Measurements from ENCODE around the gene TCERG1L.

TCERG1L gene

GRCh38 chr10:131316321-131317075 is 5.0 kb upstream of the TCERG1L start:
- DNase-seq (ENCODE audit: low read depth): no peak

GRCh38 chr10:131315344-131315743 is 3.8 kb upstream of the TCERG1L start:
- no peak for DNase-seq (ENCODE audit: low read depth)

DNA sequence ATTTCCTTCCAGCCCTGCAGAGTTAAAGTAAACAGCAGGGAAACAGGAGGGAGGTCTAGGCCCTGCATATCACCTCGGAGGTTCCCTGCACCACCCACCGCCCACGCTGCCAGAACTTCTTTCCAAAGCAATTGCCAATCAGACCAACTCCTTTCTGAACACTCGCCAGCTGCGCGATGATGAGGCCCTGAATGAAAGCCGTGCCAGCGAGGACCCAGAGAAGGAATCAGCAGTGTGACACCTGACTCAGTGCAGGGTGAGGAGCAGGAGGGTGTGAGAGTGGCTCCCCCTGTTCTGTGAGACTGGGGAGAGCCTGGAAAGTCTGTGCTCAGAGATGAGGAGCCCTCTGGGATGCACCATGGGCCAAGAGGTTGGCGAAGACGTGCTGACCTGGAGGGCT is 3.3 kb upstream of the TCERG1L start:
- DNase-seq (ENCODE audit: low read depth): no peak

- DNase-seq (ENCODE audit: low read depth): no peak
These were observed 2.6 kb upstream of the TCERG1L start for GRCh38 chr10:131314148-131314547.

- no peak for DNase-seq (ENCODE audit: low read depth)
These were observed 1.9 kb upstream of the TCERG1L start for GRCh38 chr10:131313377-131313776.

DNA sequence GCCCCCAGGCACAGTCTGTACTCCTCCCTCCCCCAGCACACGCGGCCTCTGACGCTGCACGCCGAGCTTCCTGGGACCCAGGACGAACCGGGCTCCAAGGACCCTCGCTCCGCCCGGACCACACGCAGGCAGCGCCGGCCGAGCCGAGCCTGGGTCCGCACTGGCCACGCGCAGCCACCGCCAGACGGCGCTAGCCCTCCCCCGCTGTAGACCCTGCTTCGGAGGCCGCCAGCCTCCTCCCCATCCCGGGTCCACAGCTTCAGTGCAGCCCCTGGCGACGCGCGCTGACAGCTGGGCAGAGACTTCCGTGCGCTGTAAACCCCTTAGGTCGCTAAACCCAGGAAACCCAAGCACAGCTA is 936 bp upstream of the TCERG1L start:
- DNase-seq (ENCODE audit: low read depth): no peak

DNA sequence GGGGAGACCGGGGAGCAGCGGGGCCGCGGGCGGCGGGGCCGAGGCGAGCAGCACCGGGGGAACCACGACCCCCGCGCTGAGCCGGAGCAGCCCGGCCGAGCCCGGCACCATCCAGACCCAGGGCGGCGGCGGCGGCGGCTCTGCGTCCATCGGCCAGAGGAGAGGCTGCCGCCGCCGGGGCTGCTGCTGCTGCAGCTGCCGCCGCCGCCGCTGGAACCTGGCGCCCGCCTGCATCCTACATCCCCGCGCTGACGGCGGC is 190 bp downstream of the TCERG1L start:
- DNase-seq (ENCODE audit: low read depth): no peak

GRCh38 chr10:131310551-131311401 is 745 bp downstream of the TCERG1L start:
- DNase-seq (ENCODE audit: low read depth): no peak

- no peak for DNase-seq (ENCODE audit: low read depth)
These were observed 1.4 kb downstream of the TCERG1L start for GRCh38 chr10:131310142-131310541.

GRCh38 chr10:131300508-131300907 is 11.0 kb downstream of the TCERG1L start:
- no peak for DNase-seq (ENCODE audit: low read depth)

- DNase-seq (ENCODE audit: low read depth): no peak
These were observed 20.7 kb downstream of the TCERG1L start for GRCh38 chr10:131290781-131291180.

DNA sequence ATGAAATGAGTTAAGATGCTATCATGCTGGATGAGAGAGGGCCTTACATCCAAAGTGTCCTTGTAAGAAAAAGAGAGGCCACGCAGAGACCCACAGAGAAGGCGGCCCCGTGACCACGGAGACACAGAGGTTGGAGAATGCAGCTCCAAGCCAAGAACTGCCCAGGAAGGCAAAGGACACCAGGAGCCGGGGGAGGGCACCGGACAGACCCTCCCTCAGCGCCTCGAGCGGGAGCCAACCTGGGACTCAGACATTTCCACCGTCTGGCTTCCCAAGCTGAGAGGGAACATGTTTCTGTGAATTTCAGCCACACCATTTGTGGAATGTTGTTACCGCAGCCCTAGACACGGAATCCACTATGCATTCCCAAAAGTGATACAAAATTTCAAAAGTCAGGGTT is 22.9 kb downstream of the TCERG1L start:
- DNase-seq (ENCODE audit: low read depth): no peak

DNA sequence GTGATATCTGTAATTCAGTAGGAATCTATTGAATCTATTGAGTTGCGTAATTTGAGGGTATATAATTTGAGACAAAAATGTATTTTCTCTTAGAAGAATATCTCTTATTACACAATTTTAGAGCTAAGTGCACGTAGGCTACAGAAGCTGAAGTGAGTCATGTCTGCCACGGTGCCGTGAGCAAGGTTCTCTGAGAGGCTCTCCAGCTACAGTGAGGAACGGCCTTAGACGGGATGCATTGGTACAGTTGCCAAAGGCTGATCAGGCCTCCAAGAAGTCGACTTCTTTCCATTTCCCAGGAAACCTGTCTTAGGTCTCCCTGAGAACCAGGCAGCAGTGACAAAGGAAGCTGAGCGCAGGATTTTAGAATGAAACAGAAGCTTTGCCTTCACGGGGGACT is 28.6 kb downstream of the TCERG1L start:
- DNase-seq (ENCODE audit: low read depth): no peak

GRCh38 chr10:131280101-131280500 is 31.4 kb downstream of the TCERG1L start:
- DNase-seq (ENCODE audit: low read depth): no peak

DNA sequence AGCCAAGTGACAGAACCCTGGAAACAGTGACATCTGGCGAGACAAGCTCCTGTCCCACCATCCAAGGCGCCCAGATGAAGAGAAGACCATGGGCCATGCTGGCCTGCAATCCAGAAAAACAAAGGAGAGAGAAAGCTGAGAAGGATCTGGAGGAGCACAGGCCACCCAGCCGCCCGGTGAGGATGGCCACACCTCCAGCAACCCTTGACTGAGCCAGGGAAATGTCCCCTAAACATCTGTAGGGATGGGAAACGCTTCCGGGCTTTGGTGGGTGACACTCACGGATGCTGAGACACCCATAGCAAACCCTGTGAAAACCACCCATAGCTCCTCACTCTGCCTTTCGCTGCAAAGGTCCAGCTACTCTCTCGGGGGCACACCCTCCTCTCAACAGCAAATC is 32.0 kb downstream of the TCERG1L start:
- DNase-seq (ENCODE audit: low read depth): no peak

DNA sequence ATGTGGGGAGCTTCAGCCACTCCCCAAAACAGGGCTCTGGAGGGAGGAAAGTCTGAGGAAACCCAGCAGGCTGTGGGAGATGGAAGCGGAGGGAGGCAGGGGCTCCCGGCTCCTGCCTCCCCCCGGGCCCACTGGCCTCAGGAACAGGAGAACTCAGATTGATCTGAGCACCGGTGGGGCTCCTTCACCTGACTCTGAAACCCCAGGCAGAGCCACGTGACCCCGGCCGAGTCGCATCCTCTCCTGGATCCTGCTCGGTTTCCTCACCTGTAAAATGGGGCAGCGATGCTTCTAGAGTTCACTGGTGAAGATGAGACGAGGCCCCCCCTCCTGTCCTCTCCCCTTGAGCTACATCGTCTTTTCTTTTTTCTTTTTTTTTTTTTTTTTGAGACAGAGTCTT is 33.6 kb downstream of the TCERG1L start:
- no peak for DNase-seq (ENCODE audit: low read depth)

DNA sequence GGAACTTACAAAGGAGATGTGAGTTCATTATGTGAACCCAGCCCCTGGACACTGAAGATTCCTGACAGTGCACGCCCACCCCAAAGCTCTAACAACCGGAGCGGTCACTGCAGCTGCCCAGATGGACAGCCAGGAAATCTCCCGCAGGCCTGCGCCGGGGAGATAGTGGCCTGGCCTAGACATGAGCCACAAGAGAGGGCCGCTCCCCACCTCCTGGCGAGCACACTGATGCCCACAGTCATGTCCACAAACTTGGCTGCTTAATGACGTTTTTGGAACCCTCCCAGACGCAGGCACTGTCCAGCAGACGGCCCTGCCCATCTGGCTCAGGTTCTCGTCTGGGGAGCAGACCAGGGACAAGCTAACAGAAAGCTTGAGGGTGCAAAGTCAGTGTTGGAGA is 34.2 kb downstream of the TCERG1L start:
- no peak for DNase-seq (ENCODE audit: low read depth)

- DNase-seq (ENCODE audit: low read depth): no peak
These were observed 35.8 kb downstream of the TCERG1L start for GRCh38 chr10:131275691-131276090.

DNA sequence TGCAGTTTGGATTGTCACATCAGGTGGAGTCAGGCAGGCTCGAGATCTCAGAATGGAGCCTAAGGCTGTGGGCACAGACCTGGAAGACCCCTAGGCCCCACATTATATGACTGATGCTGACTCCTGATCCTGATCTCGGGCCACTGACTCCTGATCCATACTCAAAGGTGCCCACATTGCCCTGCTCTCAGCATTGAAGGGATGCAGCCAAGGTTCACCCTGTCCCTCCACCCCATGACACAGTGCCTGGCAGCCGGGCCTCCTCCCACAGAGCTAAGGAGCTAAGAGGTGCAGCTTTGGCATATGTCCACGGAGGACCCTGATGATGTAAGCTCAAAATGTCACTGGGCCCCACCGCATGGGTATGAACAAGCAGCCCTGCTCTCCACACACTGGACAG is 36.6 kb downstream of the TCERG1L start:
- DNase-seq (ENCODE audit: low read depth): no peak

- no peak for DNase-seq (ENCODE audit: low read depth)
These were observed 37.2 kb downstream of the TCERG1L start for GRCh38 chr10:131274133-131274880.

DNA sequence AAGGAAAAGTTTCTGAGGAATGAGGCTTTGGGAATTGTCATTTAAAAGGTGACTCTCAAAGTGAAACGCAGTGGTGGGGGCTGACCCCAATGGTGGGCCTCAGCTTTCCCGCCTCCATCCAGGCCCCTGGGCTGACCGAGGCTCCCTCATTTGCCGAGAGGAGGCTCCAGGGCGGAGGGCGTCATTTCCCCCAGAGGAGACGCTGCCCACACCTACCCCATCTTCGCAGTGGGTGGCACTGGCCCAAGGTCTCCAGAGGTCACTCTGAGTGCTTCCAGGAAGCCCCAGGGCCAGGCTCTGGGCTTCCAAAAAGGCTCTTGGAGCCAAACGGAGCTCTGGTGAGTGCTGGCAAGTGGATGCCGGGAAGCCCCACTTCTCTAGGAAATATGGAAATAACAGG is 38.0 kb downstream of the TCERG1L start:
- DNase-seq (ENCODE audit: low read depth): no peak

DNA sequence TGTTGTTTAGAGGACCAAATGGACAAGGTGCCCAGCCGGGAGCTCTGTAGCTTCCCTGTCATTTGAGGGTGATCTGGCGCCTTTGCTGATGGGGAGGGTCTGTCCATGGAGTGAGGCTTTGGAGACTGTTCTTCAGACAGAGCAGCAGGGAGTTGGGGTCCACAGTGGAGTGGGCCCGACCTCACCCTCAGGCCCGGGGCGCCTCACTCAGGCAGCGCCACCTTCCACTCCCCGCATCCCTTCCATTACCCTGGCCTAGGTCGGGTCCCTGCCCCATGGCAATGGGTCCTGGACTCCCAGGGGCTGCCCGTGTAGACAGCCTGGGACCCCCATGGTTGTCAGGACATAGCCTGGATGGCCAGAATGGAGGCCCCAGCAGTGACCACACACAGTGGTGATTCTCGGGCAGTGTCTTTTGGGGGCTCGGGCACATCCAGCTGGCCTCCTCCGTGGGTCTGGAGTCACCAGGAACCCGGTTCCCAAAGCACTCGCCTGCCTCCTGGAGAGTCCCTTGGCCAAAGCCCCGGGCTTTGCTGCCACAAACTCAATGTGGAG is 38.5 kb downstream of the TCERG1L start:
- DNase-seq (ENCODE audit: low read depth): no peak

DNA sequence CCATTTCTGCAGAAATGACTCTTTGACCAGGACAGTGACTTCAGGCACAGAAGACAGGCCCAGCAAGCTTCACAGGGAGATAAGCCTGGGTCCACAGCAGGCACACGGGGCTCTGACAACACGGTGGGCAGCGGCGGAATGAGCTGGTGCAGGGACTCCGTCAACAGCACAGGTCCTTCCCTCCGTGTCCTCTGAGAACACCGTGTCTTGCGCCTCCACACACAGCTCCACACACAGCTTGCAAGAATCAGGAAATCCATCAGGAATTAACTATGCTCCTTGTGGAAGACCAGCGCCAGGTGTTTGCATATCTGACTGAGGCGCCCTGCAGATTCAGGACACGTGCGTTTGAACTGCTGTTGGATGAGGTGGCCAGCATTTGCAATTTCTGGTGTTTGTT is 39.6 kb downstream of the TCERG1L start:
- no peak for DNase-seq (ENCODE audit: low read depth)

Data from CMK (cell line).